Thoracic aorta (tissue), 2 donors: ENCODE results near the gene LCN9. TPM values are rescaled to one million over a fixed set of nuclear protein-coding genes. Genes with fewer than 3 reads are reported as not detected.

ENCODE experiments used
- ATAC-seq: fragments of 150-250 bp; one replicate; pipeline ENCODE4 v1.8.0; 2017; ENCODE audit warnings: low read depth; ENCODE audit not compliant: insufficient number of reproducible peaks, low FRiP score
- DNase-seq: peaks from one replicate; pipeline ENCODE4 v3.0.0-alpha.2; 2020; ENCODE audit warnings: low spot score
- H3K27ac ChIP-seq, 2 donors: fragments of 200-600 bp; sonication (generic); 1 replicate in 1 of 2; 2 replicates in 1 of 2; pipeline ENCODE4 v1.5.1; 2016; ENCODE audit warnings: mild to moderate bottlenecking in 2 of 2, moderate library complexity in 2 of 2
- H3K27me3 ChIP-seq: fragments of 200-600 bp; sonication (generic); replicated peaks from 2 replicates; pipeline ENCODE4 v1.6.0; 2016; ENCODE audit warnings: mild to moderate bottlenecking; ENCODE audit not compliant: insufficient read depth
- H3K36me3 ChIP-seq: fragments of 200-600 bp; sonication (generic); one replicate; pipeline ENCODE4 v1.5.1; 2016
- H3K4me1 ChIP-seq, 2 donors: fragments of 200-600 bp; sonication (generic); 1 replicate in 1 of 2; 2 replicates in 1 of 2; pipeline versions ENCODE4 v1.5.1 to v1.6.0; 2016; ENCODE audit warnings: low read depth in 2 of 2, mild to moderate bottlenecking in 1 of 2; ENCODE audit not compliant: control insufficient read depth in 1 of 2
- H3K4me3 ChIP-seq: fragments of 200-600 bp; sonication (generic); 2 replicates; pipeline ENCODE4 v1.5.1; 2016; ENCODE audit warnings: mild to moderate bottlenecking
- H3K9me3 ChIP-seq: fragments of 200-600 bp; sonication (generic); 2 replicates; pipeline ENCODE4 v1.5.1; 2016
- CTCF ChIP-seq: fragments of 200-600 bp; sonication (generic); IDR thresholded peaks from one replicate; pipeline ENCODE4 v1.5.1; 2019; ENCODE audit warnings: antibody characterized with exemption
- total RNA-seq, 2 donors: library from RNA; depleted of rRNA; stranded (reverse); fragments of >200 nt; gene quantifications; one replicate each; pipeline versions ENCODE4 v1.1.0 to v1.2.3, GENCODE V29; 2016

LCN9 gene
- total RNA-seq, 2 donors from 2014 or later, result not detected

- Histone ChIP-seq H3K27me3 (no peaks in the 10 kb centered on the region), H3K4me3 (no peak overlapping the region)
- DNase-seq, result no peak
Measured at GRCh38 chr9:135698236-135698635, 35.1 kb downstream of the LCN9 start.

GRCh38 chr9:135698767-135699166, 35.7 kb downstream of the LCN9 start:
- H3K9me3 ChIP-seq, result no peaks in the 10 kb centered on the region
- no peaks in the 10 kb centered on the region for H3K27me3 ChIP-seq
- no peak overlapping the region for H3K4me3 ChIP-seq
- peaks cover 0 to 5% of the 10 kb centered on the region in 2 donors for H3K4me1 ChIP-seq
- no peak overlapping the region for H3K27ac ChIP-seq
- TF ChIP-seq CTCF, result no peak
- DNase-seq, result no peak
- no peak for ATAC-seq
- no peaks in the 10 kb centered on the region for H3K36me3 ChIP-seq

More at GRCh38 chr9:135698236-135698635, 35.1 kb downstream of the LCN9 start:
- H3K9me3 ChIP-seq, result no peaks in the 10 kb centered on the region
- no peaks in the 10 kb centered on the region for H3K36me3 ChIP-seq
- no peak for TF ChIP-seq CTCF
- no peak for ATAC-seq
- H3K4me1 ChIP-seq, result peaks cover 0 to 5% of the 10 kb centered on the region in 2 donors
- no peak overlapping the region for H3K27ac ChIP-seq

GRCh38 chr9:135699440-135699839, 36.3 kb downstream of the LCN9 start, which contains the start of gene SOHLH1:
TSS of gene SOHLH1 (minus strand) at chr9:135699481. CDS start at chr9:135699467, 14 bp downstream.
- ATAC-seq (no peak), DNase-seq (no peak)
- Histone ChIP-seq H3K9me3 (no peaks in the 10 kb centered on the region), H3K36me3 (no peaks in the 10 kb centered on the region), H3K4me1 (peaks cover 0 to 5% of the 10 kb centered on the region in 2 donors), H3K27ac (no peak within 1 kb of the TSS), H3K4me3 (no peak within 1 kb of the TSS), H3K27me3 (no peaks in the 10 kb centered on the region)
- TF ChIP-seq CTCF, result no peak

DNA sequence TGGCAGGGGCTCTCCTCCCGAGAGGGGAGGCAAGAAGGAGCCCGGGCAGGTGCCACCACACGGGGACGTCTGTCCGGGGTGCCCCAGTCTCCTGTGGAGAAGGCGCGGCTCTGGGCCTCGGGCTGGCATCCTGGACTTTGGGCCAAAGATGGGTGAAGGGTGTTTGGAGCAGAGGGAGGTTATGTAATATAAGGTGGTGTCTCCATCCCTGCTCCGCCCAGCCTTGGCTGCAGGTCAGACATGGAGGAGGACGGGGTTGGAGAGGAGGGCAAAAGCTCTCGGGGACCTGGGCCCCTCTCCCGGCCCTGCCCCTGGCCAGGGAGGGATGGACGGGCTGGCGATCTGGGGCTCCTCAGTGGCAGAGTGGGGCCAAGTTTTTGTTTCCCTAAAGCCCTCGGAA, 37.4 kb downstream of the LCN9 start:
- peaks cover 0 to 5% of the 10 kb centered on the region in 2 donors for H3K4me1 ChIP-seq
- DNase-seq (no peak), ATAC-seq (no peak)
- H3K27ac ChIP-seq, result no peak overlapping the region
- H3K9me3 ChIP-seq, result no peaks in the 10 kb centered on the region
- no peak overlapping the region for H3K4me3 ChIP-seq
- no peaks in the 10 kb centered on the region for H3K27me3 ChIP-seq
- no peaks in the 10 kb centered on the region for H3K36me3 ChIP-seq
- no peak for TF ChIP-seq CTCF

DNA sequence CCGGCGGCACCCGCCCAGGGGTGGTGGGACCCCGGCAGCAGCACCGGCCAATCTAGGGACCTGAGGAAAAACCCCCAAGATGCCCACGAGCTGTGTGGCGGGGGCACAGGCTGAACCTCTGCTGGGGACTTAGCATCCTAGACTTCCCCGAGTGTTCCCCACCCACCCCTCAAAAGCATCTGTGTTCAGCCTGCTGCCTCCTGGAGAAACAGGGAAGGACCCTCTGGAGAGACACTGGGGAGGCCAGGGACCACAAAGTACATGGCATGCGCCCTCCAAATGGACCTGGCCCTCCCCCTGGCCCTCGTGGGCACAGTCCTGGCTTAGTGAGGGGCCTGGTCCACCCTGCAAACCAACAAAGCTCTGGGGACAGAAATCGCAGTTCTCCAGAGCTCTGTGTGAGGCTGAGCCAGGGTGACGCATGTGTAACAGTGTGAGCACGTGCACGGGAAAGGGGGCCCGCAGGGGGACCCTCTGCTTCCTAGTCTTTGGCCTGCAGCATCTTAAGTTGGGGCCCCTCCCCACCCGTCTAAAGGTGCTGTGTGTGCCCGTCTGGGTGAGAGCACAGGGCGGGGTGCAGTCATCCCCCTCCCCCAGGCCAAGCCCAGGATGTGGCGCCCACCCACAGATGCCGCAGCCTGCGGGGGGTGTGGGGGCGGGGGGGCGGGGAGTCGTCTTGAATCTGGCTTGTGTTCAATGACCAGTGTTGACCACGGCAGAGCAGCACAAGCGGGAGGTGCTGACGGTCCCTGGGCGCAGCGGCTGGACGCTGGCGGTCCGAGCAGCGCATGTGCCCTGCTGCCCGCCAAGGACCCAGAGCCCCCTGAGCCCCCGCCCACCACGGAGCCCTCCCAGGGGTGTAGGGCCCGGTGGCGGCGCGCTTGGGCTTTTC, 38.2 kb downstream of the LCN9 start:
- H3K36me3 ChIP-seq, result no peaks in the 10 kb centered on the region
- DNase-seq, result no peak
- H3K27ac ChIP-seq, result no peak overlapping the region
- no peak for TF ChIP-seq CTCF
- H3K4me1 ChIP-seq, result peaks cover 0 to 5% of the 10 kb centered on the region in 2 donors
- H3K4me3 ChIP-seq, result peak overlapping the region; percentile 53
- H3K27me3 ChIP-seq, result no peaks in the 10 kb centered on the region
- ATAC-seq, result no peak
- H3K9me3 ChIP-seq, result no peaks in the 10 kb centered on the region
